Stimulated activated CD8-positive, alpha-beta memory T cell treated with anti-CD3 and anti-CD28 coated beads, Interleukin-7, amount 100 ng/mL, for 48 hours (primary cell): ENCODE results near the gene ERC2.

Source experiments
- DNase-seq, 2 donors: peaks; one replicate each; pipeline ENCODE4 v3.0.0-alpha.2; 2020; ENCODE audit warnings: low read depth in 1 of 2; ENCODE audit errors: extremely low read depth in 1 of 2

The ERC2 gene

GRCh38 chr3:55955891-55956477 is 512.3 kb downstream of the ERC2 start:
- no peak for DNase-seq

- no peak for DNase-seq
These were observed 516.9 kb downstream of the ERC2 start for GRCh38 chr3:55951388-55951787.

GRCh38 chr3:55947406-55947805 is 520.9 kb downstream of the ERC2 start:
- no peak for DNase-seq

- no peak for DNase-seq
These were observed 521.6 kb downstream of the ERC2 start for GRCh38 chr3:55946574-55947160.

- DNase-seq, result no peak
These were observed 525.4 kb downstream of the ERC2 start for GRCh38 chr3:55942868-55943267.

GRCh38 chr3:55939287-55939686 is 529.0 kb downstream of the ERC2 start:
- DNase-seq, result no peak

GRCh38 chr3:55937301-55937700 is 531.0 kb downstream of the ERC2 start:
- DNase-seq, result no peak

- DNase-seq, result no peak
These were observed 531.7 kb downstream of the ERC2 start for GRCh38 chr3:55936549-55937052.

GRCh38 chr3:55935241-55935640 is 533.0 kb downstream of the ERC2 start:
- no peak for DNase-seq

GRCh38 chr3:55934771-55935170 is 533.5 kb downstream of the ERC2 start:
- no peak for DNase-seq

GRCh38 chr3:55929154-55929869 is 539.0 kb downstream of the ERC2 start:
- DNase-seq, result no peak

GRCh38 chr3:55923626-55924025 is 544.6 kb downstream of the ERC2 start:
- no peak for DNase-seq

- DNase-seq, result no peak
These were observed 545.1 kb downstream of the ERC2 start for GRCh38 chr3:55923207-55923606.

- no peak for DNase-seq
These were observed 555.4 kb downstream of the ERC2 start for GRCh38 chr3:55912880-55913279.

GRCh38 chr3:55911266-55911665 is 557.0 kb downstream of the ERC2 start:
- no peak for DNase-seq

- DNase-seq, result no peak
These were observed 557.7 kb downstream of the ERC2 start for GRCh38 chr3:55910543-55910942.

- no peak for DNase-seq
These were observed 558.9 kb downstream of the ERC2 start for GRCh38 chr3:55909373-55909772.

GRCh38 chr3:55907616-55908015 is 560.7 kb downstream of the ERC2 start:
- no peak for DNase-seq

- no peak for DNase-seq
These were observed 561.4 kb downstream of the ERC2 start for GRCh38 chr3:55906896-55907295.

- DNase-seq, result no peak
These were observed 563.6 kb downstream of the ERC2 start for GRCh38 chr3:55904716-55905115.

- DNase-seq, result no peak
These were observed 564.6 kb downstream of the ERC2 start for GRCh38 chr3:55903680-55904079.

GRCh38 chr3:55902221-55902900 is 565.9 kb downstream of the ERC2 start:
- DNase-seq, result no peak
